ENCODE results near the gene SETD3. TPM values are rescaled to one million over a fixed set of nuclear protein-coding genes. Genes with fewer than 3 reads are reported as not detected.
"Not testable (repeated sequence)": the region's sequence is repeated elsewhere in the genome, so short reads cannot be mapped to it uniquely, and the experiment has no call there.

The SETD3 gene
- total RNA-seq, 1 donor from 2014 or later: 60.6 TPM

- intact Hi-C loops (cut with micrococcal nuclease): no loop called here
- Mint-ChIP-seq H3K9me3 (no peaks in the 10 kb centered on the region), H3K27ac (no peak overlapping the region), H3K27me3 (ENCODE audit: insufficient read depth) (peaks cover 4% of the 10 kb centered on the region), H3K4me3 (no peak overlapping the region), H3K36me3 (ENCODE audit: low read depth) (no peaks in the 10 kb centered on the region), H3K4me1 (ENCODE audit: low read depth) (no peaks in the 10 kb centered on the region)
- no peak for DNase-seq (ENCODE audit: low spot score)
These were observed 122.7 kb downstream of the SETD3 start for GRCh38 chr14:99357916-99358390.

- H3K4me1 Mint-ChIP-seq (ENCODE audit: low read depth): no peaks in the 10 kb centered on the region
- no peaks in the 10 kb centered on the region for H3K36me3 Mint-ChIP-seq (ENCODE audit: low read depth)
- DNase-seq (ENCODE audit: low spot score): no peak
- peaks cover 3% of the 10 kb centered on the region for H3K27me3 Mint-ChIP-seq (ENCODE audit: insufficient read depth)
- no peaks in the 10 kb centered on the region for H3K9me3 Mint-ChIP-seq
- intact Hi-C loops (cut with micrococcal nuclease): no loop called here
- H3K4me3 Mint-ChIP-seq: no peak overlapping the region
- no peak overlapping the region for H3K27ac Mint-ChIP-seq
These were observed 123.3 kb downstream of the SETD3 start for GRCh38 chr14:99357151-99357915.

- DNase-seq (ENCODE audit: low spot score): no peak
- Mint-ChIP-seq H3K4me1 (ENCODE audit: low read depth) (no peaks in the 10 kb centered on the region), H3K4me3 (no peak overlapping the region), H3K27me3 (ENCODE audit: insufficient read depth) (peaks cover 2% of the 10 kb centered on the region), H3K27ac (no peak overlapping the region), H3K9me3 (no peaks in the 10 kb centered on the region), H3K36me3 (ENCODE audit: low read depth) (no peaks in the 10 kb centered on the region)
- intact Hi-C loops (cut with micrococcal nuclease): no loop called here
These were observed 124.5 kb downstream of the SETD3 start for GRCh38 chr14:99356031-99356608.

- no peak for DNase-seq (ENCODE audit: low spot score)
- H3K27me3 Mint-ChIP-seq (ENCODE audit: insufficient read depth): peaks cover 2% of the 10 kb centered on the region
- no peaks in the 10 kb centered on the region for H3K9me3 Mint-ChIP-seq
These were observed 126.3 kb downstream of the SETD3 start for GRCh38 chr14:99354166-99354875.

GRCh38 chr14:99352688-99353280 is 127.9 kb downstream of the SETD3 start:
- no peak for DNase-seq (ENCODE audit: low spot score)
- no peaks in the 10 kb centered on the region for H3K36me3 Mint-ChIP-seq (ENCODE audit: low read depth)
- no peaks in the 10 kb centered on the region for H3K27me3 Mint-ChIP-seq (ENCODE audit: insufficient read depth)
- intact Hi-C loops (cut with micrococcal nuclease): no loop called here
- H3K9me3 Mint-ChIP-seq: no peaks in the 10 kb centered on the region
- H3K4me3 Mint-ChIP-seq: no peak overlapping the region
- H3K4me1 Mint-ChIP-seq (ENCODE audit: low read depth): no peaks in the 10 kb centered on the region
- no peak overlapping the region for H3K27ac Mint-ChIP-seq

More at GRCh38 chr14:99354166-99354875, 126.3 kb downstream of the SETD3 start:
- Mint-ChIP-seq H3K36me3 (ENCODE audit: low read depth) (no peaks in the 10 kb centered on the region), H3K4me3 (no peak overlapping the region), H3K27ac (no peak overlapping the region), H3K4me1 (ENCODE audit: low read depth) (no peaks in the 10 kb centered on the region)
- intact Hi-C loops (cut with micrococcal nuclease): no loop called here

- no peaks in the 10 kb centered on the region for H3K27me3 Mint-ChIP-seq (ENCODE audit: insufficient read depth)
- H3K36me3 Mint-ChIP-seq (ENCODE audit: low read depth): no peaks in the 10 kb centered on the region
- no peak for DNase-seq (ENCODE audit: low spot score)
- intact Hi-C loops (cut with micrococcal nuclease): no loop called here
- H3K4me3 Mint-ChIP-seq: no peak overlapping the region
- no peaks in the 10 kb centered on the region for H3K9me3 Mint-ChIP-seq
- no peak overlapping the region for H3K27ac Mint-ChIP-seq
- no peaks in the 10 kb centered on the region for H3K4me1 Mint-ChIP-seq (ENCODE audit: low read depth)
These were observed 129.3 kb downstream of the SETD3 start for GRCh38 chr14:99351166-99352007.

- no peaks in the 10 kb centered on the region for H3K9me3 Mint-ChIP-seq
- no peaks in the 10 kb centered on the region for H3K4me1 Mint-ChIP-seq (ENCODE audit: low read depth)
- H3K4me3 Mint-ChIP-seq: no peak overlapping the region
- no peaks in the 10 kb centered on the region for H3K27me3 Mint-ChIP-seq (ENCODE audit: insufficient read depth)
- H3K36me3 Mint-ChIP-seq (ENCODE audit: low read depth): no peaks in the 10 kb centered on the region
- H3K27ac Mint-ChIP-seq: no peak overlapping the region
- no peak for DNase-seq (ENCODE audit: low spot score)
- intact Hi-C loops (cut with micrococcal nuclease): no loop called here
These were observed 129.9 kb downstream of the SETD3 start for GRCh38 chr14:99350751-99351150.

- no peak overlapping the region for H3K4me3 Mint-ChIP-seq
- H3K9me3 Mint-ChIP-seq: no peaks in the 10 kb centered on the region
- no peaks in the 10 kb centered on the region for H3K36me3 Mint-ChIP-seq (ENCODE audit: low read depth)
- intact Hi-C loops (cut with micrococcal nuclease): no loop called here
- no peaks in the 10 kb centered on the region for H3K27me3 Mint-ChIP-seq (ENCODE audit: insufficient read depth)
- DNase-seq (ENCODE audit: low spot score): no peak
- H3K27ac Mint-ChIP-seq: no peak overlapping the region
- no peaks in the 10 kb centered on the region for H3K4me1 Mint-ChIP-seq (ENCODE audit: low read depth)
These were observed 130.8 kb downstream of the SETD3 start for GRCh38 chr14:99349721-99350495.

- no peak for DNase-seq (ENCODE audit: low spot score)
- intact Hi-C loops (cut with micrococcal nuclease): no loop called here
- no peak overlapping the region for H3K27ac Mint-ChIP-seq
- no peaks in the 10 kb centered on the region for H3K9me3 Mint-ChIP-seq
- H3K27me3 Mint-ChIP-seq (ENCODE audit: insufficient read depth): no peaks in the 10 kb centered on the region
- no peaks in the 10 kb centered on the region for H3K36me3 Mint-ChIP-seq (ENCODE audit: low read depth)
- no peaks in the 10 kb centered on the region for H3K4me1 Mint-ChIP-seq (ENCODE audit: low read depth)
- H3K4me3 Mint-ChIP-seq: no peak overlapping the region
These were observed 131.6 kb downstream of the SETD3 start for GRCh38 chr14:99348816-99349614.

GRCh38 chr14:99348231-99348630 is 132.4 kb downstream of the SETD3 start:
- H3K9me3 Mint-ChIP-seq; intact Hi-C loops (cut with micrococcal nuclease); H3K27ac Mint-ChIP-seq; H3K36me3 Mint-ChIP-seq (ENCODE audit: low read depth); H3K4me1 Mint-ChIP-seq (ENCODE audit: low read depth); H3K27me3 Mint-ChIP-seq (ENCODE audit: insufficient read depth); H3K4me3 Mint-ChIP-seq; DNase-seq (ENCODE audit: low spot score): not testable (repeated sequence)

Measured in activated T-helper 1 cell treated with anti-CD3 and anti-CD28 coated beads, Interleukin-12 subunit alpha, Interleukin-12 subunit beta, Interleukin-2, Interleukin-4 antibody, amounts not matched to agents 30 ng/mL and 10 ng/mL and 1 ng/mL, durations not matched to agents 14 hours and 24 hours and 36 hours (primary cell).